HG03432 (cell line): ENCODE measurements around the gene ORAI1.
"Not testable (repeated sequence)": the region's sequence is repeated elsewhere in the genome, so short reads cannot be mapped to it uniquely, and the experiment has no call there.

Experiments used
- ATAC-seq: cut with Tn5 transposase; IDR thresholded peaks from one replicate; pipeline ENCODE4 v1.9.1; 2021; ENCODE audit warnings: mild to moderate bottlenecking, moderate library complexity; ENCODE audit not compliant: unreplicated experiment

Gene ORAI1

DNA sequence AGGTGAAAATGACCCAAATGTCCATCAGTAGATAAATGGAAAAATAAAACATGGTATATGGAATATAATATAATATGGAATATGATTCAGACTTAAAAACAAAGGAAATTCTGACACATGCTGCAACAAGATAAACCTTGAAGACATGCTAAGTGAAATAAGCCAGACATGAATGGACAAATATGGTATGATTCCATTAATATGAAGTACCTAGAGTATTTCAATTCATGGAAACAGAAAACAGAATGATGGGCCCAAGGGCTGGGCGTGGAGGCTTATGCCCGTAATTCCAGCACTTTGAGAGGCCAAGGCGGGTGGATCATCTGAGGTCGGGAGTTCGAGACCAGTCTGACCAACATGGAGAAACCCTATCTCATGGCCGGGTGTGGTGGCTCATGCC lies 22.7 kb upstream of the ORAI1 start:
- no peak for ATAC-seq

GRCh38 chr12:121608301-121608700 lies 18.0 kb upstream of the ORAI1 start:
- ATAC-seq: no peak

DNA sequence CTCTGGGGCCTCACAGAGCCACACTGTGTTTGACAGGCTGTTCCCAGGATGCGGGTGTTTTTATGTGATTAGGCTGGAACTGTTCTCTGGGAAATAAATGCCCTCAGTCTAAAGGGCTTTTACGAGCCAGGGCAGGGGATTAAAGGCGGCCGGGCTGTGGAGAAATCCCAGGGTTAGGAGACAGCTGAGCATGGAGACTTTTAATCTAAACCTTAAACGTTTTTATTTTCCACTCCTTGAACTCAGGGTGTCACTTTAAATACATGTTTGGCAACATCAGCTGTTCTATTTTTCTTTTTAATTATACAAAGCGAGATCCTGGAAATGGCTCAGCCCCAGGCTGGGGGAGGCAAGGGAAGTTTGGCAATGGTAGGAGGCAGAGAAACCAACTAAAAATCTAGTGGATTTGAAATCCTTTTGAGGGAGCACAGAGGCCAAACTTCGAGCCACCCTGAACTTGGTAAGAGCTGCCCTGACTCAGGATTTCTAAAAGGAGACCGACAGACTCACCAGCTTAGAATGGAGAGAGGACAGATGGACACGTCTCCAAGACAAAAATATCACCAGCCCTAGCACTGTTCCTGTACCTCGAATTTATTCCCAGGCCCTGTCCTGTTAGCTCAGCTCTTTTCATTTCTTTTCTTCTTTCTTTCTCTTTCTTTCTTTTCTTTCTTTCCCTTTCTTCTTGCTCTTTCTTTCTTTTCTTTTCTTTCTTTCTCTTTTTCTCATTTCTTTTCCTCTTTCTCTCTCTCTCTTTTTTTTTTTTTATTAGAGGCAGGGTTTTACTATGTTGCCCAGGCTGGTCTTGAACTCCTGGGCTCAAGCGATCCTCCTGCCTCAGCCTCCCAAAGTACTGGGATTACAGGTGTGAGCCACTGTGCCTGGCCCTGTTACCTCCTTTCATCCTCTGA lies 15.8 kb upstream of the ORAI1 start:
- ATAC-seq: no peak

- ATAC-seq: no peak
These were observed 15.0 kb upstream of the ORAI1 start for GRCh38 chr12:121611306-121611705.

DNA sequence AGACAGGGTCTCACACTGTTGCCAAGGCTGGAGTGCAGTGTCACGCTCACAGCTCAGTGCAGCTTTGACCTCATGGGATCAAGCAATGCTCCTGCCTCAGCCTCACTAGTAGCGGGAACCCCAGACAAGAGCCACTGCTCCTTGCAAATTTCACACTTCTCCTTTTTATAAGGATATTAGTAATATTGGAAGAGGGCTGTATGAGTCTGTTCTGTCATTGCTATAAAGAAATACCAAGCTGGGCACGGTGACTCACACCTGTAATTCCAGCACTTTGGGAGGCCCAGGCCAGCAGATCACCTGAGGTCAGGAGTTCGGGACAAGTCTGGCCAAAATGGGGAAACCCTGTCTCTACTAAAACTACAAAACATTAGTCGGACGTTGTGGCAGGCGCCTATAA lies 12.9 kb upstream of the ORAI1 start:
- ATAC-seq: no peak

DNA sequence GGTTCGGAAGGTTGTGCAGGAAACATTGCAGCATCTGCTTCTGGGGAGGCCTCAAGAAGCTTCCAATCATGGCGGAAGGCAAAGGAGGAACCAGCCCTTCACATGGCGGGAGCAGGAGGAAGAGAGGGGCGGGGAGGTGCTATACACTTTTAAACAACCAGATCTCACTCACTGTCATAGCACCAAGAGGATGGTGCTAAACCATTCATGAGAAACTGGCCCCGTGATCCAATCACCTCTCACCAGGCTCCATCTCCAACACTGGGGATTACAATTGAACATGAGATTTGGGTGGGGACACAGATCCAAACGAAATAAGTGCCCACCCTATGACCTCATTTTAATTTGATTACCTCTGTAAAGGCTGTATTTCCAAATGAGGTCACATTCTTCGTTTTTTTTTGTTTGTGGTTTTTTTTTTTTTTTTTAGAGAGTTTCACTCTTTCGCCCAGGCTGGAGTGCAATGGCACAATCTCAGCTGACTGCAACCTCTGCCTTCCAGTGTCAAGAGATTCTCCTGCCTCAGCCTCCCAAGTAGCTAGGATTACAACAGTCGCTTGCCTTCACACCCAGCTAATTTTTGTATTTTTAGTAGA lies 11.4 kb upstream of the ORAI1 start:
- no peak for ATAC-seq

GRCh38 chr12:121618659-121619233 lies 7.6 kb upstream of the ORAI1 start:
- ATAC-seq: no peak

- no peak for ATAC-seq
These were observed 5.9 kb upstream of the ORAI1 start for GRCh38 chr12:121620333-121620891.

DNA sequence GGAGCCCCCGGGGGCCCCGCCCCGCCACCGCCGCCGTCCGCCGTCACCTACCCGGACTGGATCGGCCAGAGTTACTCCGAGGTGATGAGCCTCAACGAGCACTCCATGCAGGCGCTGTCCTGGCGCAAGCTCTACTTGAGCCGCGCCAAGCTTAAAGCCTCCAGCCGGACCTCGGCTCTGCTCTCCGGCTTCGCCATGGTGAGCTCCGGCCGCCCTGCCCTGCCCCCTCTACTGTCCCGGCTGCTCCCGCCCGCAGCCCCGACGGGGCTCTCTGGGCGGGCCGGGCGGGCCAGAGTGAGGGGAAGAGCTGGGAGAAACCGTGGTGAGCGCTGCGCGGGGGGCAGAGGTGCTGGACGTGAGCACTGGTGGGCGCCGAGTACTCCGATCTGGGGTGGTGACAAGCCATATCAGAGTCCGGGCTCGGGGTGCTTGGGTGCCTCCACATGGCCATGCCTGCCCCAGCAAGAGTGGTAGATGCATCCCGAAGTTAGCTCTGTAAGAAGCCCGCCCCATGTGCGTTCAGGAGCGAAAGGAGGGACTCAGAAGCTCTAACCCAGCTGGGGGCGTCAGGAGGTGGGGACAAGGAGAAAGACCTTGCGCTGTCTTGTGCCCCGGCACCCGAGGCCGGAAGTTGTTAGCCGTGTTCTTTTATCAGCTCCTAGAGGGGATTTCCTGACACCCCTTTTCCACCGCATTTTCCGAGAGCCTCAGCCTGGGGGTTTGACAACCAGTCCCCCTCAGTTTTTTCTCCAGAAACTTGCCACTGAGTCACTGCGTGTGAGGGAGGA lies 717 bp downstream of the ORAI1 start:
- peak; percentile 42 for ATAC-seq

GRCh38 chr12:121628037-121628436 lies 1.7 kb downstream of the ORAI1 start:
- ATAC-seq: no peak

GRCh38 chr12:121628536-121628935 lies 2.2 kb downstream of the ORAI1 start:
- ATAC-seq: no peak

DNA sequence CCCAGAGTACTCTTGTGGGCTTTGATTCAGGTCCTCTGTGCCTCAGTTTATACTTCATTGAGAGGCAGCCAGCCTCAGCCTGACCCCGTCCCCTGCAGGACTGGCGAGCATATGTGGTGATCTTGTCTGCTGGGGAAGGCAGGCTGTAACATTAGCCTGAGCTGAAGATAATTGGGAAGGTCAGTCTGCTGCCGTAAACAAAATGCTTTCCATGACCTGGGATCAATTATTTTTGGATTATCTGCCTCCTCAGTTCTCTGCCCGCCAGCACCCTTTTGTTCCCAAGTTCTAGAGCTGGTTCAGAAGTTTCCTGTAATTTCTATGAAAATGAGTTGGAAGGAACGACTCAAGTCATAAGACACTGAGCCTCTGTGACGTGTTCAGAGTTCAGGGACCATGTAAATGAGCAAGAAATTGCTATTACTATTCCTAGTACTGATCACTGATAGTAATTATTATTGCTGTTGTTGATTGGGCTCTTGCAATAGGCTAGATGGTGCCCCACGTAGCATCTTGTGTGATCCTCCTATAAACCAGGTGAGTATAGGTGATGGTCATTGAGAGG lies 4.5 kb downstream of the ORAI1 start:
- ATAC-seq: no peak

DNA sequence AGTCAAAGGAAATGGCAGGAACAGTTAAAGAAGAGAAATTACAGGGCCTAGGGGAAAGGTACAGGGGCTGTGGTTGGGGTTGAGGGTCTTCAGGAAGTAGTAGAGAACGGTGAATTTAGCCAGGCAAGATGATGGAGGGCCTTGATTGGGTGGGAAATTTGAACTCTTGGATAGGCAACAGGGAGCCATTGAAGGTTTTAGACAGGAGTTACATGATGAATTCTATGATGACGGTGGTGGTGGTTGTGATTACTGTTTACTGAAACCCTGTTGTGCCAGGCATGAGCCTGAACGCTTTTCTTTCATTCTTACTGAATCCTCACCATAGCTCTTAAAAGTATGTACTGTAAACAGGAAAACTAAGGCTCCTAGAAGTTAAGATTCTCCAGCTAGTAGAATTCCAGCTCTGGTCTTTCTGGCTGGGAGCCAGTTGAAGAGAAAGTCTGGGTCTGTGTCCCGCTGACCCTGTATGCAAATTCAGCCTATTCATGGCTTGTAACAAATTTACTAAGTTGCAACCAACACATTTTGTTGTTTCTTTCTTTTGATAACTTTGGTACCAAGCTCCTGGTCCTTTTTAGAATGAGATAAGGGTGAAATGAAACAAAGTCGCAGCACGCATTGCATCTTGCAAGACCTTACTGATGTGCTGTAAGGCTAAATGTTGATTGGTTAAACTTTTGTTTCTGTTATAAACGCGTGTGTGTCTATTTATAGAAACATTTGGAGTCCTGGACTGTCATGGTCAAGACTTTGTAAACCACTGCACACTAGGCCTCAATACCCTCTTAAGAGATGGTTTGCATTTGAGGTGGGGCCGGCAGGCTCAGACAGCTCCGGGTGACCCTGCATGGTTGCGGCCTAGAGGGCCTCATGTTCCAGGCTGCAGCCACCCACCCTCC lies 6.0 kb downstream of the ORAI1 start:
- ATAC-seq: no peak

GRCh38 chr12:121633833-121634196 lies 7.5 kb downstream of the ORAI1 start:
- ATAC-seq: not testable (repeated sequence)

DNA sequence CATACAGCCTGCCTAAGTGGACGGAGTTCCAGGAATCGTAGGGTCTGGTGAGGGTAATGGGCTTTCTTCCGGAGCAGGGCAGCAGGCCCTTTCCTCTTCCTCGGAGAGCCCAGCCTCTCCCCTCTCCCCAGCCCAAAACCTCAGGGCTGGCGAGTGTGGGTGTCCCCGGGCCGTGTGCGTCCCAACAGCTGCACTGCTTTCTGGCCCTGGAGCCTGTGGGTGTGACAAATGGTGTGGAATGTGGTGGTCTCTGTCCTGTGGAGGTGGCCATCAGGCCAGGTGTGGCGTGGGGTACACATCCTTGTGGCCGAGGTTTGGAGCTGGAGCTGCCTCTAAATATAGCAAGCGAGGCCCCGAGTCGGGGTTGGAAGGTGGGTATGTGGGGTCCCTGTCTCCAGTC lies 8.5 kb downstream of the ORAI1 start:
- no peak for ATAC-seq

DNA sequence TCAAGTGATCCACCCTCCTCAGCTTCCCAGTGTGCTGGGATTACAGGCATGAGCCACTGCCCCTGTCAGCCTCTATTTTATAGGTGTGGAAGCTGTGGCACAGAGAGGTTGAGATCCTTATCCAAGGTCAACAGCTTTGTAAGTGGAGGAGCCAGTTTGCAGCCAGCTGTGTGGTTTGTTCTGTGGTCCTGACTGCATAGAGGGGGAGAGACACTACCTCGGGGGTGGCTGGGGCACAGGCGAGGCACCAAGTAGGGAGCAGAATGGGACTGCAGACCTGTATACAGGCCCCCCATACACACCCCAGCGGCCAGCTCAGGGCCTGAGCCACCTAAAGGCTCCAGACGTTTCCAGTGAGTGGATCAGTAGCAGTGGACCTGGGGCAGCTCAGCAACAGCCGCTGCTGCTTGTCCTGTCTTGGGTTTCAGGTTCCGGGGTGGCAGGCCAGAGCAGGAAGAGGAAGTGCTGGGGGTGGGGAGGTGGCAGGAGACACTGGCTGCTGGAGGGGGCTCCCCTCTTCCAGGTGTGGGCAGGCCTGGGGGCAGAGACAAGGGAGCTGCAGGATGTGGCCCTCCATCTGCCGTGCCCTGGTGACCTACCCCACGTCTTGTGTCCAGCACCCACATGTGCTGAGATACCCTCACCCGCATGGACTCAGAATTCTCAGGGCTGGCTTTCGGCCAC lies 11.0 kb downstream of the ORAI1 start:
- no peak for ATAC-seq

DNA sequence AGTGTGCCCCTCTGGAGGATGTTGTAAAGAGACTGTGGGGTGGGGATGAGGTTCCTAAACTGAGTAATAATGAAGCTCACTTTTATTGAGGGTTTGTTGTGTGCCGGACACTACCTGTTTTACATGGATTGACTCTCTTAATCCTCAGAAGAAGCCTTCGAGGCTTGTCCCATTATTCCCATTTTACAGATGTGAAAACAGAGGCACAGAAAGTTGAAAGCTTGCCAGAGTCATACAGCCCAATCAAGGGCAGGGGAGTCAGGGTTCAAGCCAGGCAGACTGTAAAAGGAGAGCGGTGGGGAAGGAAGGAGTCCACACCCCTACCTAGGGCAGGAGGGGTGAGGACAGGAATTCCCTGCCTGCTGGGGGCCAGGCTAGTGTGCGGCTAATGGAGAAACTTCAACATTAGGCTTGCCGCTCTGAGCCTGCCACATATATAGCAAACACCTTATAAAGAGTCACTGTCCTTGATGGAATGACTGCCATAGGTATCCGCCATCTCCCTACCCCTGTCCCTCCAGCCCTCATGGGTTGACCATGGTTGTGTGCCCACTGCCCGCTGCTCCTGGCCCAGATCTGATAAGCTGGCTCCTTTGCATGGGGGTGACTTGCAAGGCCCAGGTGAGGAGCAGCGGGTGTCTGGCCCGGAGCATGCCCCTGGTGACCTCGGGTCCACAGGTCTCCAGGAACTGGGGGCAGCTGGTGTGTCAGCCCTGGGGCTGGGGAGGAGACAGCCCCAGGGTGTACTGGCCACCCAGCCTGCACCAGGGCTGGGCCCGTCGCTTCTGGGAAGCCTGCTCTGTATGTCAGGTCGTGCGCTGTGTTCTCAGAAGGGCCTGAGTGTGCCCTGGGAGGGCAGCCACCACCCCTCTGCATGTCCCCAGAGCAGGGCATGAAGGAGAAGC lies 12.2 kb downstream of the ORAI1 start:
- no peak for ATAC-seq

DNA sequence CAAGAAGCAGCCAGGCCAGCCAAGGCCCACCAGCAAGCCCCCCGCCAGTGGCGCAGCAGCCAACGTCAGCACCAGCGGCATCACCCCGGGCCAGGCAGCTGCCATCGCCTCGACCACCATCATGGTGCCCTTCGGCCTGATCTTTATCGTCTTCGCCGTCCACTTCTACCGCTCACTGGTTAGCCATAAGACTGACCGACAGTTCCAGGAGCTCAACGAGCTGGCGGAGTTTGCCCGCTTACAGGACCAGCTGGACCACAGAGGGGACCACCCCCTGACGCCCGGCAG lies 15.0 kb downstream of the ORAI1 start:
- ATAC-seq: no peak
